HG03139 (cell line): ENCODE measurements around the gene ZNF512B.
A peak's percentile ranks its signal among the peaks of the same experiment; 100 is the strongest.
"Not testable (repeated sequence)": the region's sequence is repeated elsewhere in the genome, so short reads cannot be mapped to it uniquely, and the experiment has no call there.

Source experiments
- ATAC-seq: cut with Tn5 transposase; IDR thresholded peaks from one replicate; pipeline ENCODE4 v1.9.1; 2021; ENCODE audit not compliant: unreplicated experiment

Gene ZNF512B

DNA sequence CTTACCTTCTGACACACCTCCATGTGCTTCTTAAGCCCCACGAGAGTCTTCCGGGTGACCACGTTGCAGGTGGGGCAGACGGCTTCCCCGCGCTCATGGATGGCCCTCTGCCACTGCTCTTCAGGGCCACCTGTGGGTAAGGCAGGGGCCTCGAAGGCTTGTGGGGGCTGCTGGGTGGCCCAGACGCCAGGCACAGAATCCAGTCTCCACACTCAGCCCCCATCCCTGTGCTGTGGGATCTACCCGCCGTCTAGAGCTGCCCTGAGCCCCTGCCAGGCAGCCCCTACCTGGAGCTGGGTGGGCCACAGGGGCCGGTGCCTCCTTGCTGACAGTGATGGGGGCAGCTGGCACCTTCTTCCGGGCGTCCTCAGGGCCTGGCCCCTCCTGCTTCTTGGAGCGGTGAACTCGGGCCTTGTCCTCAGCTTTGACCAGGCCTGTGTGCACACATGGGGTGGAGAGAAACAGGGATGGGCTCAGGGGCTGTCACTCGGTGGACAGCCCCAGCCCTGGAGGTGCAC lies 5.9 kb downstream of the ZNF512B start:
- no peak for ATAC-seq

DNA sequence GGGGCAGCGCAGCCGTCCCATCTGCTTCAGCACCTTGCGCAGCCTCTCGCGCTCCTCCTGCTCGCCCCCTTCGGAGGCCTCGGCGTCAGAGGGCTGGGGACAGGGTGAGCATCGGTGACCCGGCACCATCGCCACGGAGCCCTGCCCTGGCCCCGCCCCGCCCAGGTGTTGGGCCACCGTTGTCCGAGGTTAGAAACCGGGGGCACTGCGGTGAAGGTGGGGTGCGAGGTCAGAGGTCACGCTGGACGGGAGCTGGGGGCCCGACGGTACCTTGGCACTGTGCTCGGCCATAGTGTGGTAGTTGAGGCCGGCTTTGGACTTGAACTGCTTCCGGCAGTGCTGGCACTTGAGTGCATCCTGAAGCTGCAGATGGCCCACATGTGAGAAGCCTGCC lies 6.4 kb downstream of the ZNF512B start:
- ATAC-seq: no peak

DNA sequence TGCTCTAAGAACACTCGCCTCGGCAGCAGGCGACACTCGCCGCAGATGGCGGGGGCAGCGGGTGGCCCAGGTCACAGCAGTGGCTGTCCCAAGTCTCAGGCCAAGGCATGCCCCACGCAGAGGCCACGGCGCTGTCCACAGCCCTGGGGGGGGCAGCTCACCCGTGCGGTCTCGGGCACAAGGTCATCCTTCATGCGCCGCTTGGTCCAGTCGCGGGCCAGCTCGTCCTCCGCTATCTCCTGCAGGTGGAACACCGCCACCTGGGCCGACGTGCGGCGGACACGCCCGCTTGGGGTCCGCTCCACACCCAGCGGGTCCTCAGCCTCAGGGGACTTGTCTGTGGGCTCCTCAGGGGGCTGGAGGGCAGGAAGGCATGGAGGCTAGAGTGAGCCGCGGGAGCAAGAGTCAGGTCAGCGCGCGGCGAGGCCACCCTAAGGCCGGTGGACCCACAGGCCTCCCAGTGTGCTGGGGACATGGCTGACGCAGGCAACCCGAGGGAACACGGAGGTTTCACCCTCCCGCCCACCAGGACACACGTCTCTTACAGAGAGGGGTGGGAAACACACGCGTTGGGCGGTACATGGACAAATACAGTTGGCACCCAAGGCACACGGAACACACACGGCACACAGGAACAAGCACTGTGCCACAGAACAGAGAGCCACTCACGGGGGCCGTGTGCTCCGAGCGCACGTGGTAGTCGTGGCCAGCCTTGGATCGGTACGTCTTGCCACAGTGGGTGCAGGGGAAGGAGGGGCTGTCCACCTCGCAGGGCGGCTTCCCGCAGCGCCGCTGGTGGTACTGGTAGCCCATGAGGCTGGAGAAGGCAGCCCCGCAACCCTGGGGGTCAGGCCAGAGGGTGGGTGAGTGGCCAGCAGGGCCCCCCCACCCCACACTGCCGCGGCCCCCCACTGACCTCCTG lies 7.0 kb downstream of the ZNF512B start:
- ATAC-seq: no peak

DNA sequence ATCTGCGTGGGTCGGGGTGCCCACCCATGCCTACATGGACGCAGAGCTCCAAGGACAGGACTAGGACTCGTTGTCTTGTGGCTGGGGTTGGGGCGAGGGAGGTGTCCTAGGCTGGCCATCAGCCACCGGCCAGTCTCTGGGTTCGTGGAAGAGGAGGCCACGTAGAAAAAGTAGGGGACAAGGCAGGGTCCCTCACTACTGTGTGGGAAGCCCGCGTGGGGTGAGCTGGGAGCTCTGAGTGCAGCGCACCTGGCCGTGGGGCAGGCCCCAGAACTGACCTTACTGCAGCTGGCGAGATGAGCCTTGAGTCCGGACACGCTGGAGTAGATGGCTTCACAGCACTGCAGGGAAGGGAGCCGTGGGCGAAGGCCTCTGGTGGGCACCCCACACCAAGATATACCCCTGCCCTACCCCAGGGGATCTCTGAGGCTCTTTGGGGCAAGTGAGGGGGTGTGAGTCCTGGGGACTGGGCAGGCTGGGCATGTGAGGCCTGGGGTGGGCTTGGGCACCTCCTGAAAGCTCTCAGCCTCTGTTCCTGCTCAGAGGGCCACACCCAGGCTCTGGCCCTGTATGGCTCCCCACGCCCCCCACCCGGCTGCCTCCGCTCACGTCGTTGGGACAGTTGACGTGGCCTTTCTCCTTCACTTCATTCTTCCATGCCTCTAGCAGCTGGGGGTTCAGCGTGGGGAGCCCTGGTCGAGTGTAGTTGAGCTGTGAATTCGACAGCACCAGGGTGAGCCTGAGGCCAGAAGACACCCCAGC lies 7.9 kb downstream of the ZNF512B start:
- ATAC-seq: no peak

DNA sequence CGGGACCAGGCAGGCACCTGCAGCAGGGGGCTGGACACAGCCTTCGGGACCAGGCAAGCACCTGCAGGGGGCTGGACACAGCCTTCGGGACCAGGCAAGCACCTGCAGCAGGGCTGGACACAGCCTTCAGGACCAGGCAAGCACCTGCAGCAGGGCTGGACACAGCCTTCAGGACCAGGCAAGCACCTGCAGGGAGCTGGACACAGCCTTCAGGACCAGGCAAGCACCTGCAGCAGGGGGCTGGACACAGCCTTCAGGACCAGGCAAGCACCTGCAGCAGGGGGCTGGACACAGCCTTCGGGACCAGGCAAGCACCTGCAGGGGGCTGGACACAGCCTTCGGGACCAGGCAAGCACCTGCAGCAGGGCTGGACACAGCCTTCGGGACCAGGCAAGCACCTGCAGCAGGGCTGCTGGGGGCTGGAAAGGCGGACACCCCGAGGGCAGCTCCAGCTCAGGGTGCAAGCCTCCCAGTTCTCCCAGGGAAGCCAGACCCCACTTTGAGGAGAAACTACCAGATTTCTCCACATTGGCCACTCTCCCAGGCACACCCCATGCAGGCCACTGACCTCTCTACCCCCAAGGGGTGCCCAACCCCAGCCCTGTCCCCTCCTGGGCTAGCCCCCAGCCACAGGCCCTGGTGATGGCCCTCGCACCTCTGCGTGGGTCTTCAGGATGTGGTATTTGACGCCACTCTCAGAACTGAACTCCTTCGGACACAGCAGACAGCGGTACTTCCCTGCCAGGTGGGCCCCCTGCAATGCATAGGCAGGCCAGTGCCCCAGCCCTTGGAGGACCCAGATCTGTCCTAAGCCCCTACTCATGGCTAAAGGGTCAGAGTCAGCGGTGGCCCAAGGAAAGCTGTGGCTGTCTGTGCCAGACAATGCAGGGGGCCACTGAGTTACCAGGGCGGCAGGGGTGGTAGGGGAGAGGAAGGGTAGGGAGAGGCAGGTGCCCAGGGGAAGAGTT lies 8.8 kb downstream of the ZNF512B start:
- ATAC-seq: not testable (repeated sequence)

DNA sequence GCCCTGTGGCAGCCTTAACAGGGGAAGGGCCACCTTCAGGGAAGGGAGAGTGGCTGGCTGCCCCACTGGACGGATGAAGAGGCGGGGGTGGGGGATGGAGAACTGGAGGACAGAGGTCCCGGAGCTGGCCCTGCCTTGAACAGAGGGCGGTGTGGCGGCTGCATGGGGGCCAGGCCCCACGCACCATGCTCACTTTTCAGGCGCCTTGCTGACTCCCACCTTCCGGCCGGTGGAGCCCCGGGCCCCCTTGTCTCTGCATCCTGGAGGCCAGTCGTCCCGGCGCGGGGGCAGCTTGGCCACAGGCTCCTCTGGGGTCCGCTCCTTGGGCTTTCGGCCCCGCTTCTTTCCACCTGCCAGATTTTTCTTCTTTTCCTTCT lies 10.0 kb downstream of the ZNF512B start:
- no peak for ATAC-seq

DNA sequence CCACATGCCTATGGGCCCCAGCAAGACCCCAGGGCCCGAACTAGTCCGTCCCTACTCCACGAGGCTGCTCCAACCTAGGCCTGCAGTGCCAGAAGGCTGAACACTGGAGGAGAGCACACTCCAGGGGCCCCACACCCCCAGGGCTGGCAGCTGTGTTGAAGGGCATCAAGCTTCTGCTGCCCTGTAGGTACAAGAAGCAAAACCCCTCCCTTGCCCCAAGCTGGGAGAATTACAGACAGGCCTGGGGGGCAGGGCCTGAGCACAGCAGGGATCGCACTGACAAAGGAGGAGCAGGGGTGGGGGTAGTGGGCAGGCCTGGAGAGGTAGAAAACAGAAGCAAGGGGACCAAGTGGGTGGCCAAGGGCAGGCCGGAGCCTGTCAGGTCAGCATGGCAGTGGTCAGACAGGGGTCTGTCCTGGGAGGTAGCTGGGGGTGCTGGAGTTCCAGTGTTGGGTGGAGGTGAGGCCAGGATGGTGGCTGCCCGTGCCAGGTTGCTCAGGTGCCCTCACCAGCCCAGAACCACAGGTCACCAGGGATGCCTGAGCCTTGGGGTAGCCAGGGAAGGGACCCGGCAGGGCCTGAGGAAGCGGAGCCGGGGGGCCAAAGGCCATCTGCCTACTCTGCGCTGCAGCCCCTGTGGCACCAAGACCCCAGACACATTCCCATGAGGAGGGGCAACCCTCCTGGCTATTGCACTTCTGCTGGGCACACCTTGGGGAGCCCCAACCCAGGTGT lies 10.6 kb downstream of the ZNF512B start:
- no peak for ATAC-seq

DNA sequence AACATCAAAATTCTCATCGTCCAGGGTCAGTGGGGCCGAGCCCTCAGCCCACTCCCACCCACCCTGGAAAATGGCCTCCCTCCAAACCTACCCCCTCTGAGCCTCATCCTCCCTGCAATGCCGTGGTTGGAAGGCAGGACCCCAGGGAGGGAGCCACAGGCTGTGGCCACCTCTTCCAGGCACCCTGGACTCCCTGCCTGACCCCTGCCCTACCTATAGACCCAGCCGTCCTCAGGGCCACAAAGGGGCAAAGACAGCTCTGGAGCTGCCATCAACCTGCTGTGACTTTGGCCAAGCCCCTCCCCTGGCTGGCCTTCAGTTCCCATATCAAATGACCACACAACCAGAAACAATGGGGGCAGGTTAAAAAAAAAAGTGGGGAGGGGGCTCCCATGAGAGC lies 11.3 kb downstream of the ZNF512B start:
- no peak for ATAC-seq

DNA sequence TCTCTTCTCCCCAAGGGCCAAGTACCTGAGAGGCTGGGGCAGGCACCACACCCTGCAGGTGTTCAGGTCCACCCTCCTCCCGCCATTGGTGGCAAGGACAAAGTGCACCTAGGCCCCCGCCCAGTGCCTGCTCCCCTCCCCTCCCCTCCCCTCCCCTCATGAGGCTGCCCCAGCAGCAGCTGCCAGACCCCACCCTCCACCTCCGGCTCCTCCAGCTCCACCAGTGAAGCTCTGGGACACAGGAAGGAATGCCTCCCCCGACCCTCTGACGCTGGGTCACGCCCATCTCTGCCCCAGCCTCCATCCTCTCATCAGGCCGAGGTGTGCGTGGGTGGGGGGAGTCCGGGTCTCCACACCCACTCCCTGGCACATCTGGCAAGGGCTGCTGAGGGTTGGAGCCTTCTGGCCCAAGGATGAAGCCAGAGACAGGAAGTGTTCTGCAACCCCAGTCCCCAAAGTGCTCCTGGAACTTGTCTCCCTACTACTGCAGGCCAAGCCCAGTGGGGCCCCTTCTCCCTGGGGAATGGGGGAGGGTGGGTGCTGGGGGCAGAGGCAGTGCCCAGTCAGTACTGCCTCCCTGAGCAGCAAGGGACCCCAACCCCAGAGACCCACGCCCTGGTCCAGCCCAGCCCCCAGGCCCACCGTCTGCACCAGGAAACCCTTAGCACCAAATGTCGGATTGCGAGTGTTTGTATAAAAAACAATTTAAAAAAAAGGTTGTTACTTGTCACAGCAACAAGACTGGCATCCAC lies 11.9 kb downstream of the ZNF512B start:
- no peak for ATAC-seq

DNA sequence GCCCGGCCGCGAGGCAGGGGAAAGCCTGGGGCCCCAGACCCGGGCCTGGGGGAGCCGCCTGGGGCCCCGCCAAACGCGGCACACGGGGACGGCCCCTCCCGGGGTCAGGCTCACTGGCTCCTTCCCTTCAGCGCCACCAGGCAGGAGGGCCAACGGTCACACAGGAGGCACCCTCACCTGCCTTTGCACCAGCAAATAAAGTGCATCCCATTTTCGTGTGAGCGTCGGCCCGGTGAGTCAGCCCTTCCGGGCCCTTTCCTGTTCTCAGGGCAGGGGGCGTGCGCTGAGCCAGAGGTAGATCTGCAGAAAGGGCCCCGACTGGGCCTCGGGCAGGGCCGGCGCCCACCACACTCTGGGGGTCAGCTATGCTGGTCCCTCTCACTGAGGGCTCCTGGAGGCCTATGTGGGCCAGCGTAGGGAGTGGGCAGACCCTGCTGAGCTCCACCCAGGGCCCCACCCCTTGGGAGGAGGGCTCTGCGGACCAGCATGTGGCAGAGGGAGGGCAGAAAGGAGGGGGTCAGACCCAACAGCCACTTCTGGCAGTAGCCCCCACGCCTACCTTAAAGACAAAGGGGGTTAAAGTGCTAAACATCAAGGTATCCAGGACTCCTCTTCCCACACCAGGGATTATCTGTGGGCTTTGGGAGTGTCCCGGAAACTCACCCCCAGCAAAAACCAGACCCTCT lies 12.6 kb downstream of the ZNF512B start:
- ATAC-seq: no peak

DNA sequence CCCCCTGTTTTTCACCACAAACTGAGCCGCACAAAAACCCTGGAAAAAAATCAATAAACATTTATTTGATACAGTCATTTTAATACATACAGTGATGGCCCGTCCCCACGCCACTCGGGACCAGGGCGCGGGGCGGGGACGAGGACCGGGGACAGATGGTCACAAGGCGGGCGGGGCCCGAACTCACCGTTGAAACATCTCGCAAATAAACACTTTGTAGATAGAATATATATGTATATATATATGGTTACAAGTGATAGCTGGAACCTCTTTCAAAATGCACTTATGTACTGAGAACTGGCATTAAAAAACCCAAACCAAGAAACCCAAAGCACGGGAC lies 13.1 kb downstream of the ZNF512B start:
- ATAC-seq: no peak

DNA sequence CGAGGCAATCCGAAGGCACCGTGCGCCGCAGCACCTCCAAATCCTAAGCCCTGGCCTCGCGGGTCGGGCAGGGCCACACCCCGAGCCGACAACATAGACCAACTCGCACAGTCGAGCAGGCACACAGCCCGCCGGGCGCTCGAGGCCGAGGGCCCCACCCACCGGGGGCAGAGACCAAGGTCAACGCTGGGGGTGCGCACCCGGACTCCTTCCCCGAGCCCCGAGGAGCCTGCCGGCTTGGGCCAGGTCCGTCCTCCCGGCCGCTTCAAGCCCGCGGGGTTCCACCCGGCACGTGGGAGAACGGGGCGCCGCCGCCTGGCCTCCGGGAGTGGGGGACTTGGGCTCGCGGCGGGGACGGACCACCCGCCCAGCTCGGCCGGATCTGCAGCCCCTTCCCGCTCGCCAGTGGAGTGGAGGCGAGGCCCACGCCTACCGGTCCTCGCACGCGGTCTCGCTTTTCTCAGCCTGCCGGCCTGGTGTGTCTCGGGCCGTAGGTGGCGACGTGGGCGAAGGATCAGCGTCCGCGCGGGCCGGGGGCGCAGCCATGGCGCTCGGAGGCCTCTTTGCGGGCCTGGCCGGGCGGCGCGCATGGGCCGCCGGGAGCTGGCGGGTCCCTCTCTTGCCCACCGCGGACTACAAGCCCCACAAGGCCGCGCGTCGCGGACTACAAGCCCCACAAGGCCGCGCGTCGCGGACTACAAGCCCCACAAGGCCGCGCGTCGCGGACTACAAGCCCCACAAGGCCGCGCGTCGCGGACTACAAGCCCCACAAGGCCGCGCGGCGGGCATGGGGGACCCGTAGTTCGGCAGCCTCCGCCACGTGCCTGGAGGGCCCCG lies 13.7 kb downstream of the ZNF512B start, which contains the start of gene UCKL1:
TSS of gene UCKL1 (minus strand) at position 590 of the 837 bp plus-strand sequence. CDS start at position 546, 44 bp downstream.
- ATAC-seq: peak; percentile 67

DNA sequence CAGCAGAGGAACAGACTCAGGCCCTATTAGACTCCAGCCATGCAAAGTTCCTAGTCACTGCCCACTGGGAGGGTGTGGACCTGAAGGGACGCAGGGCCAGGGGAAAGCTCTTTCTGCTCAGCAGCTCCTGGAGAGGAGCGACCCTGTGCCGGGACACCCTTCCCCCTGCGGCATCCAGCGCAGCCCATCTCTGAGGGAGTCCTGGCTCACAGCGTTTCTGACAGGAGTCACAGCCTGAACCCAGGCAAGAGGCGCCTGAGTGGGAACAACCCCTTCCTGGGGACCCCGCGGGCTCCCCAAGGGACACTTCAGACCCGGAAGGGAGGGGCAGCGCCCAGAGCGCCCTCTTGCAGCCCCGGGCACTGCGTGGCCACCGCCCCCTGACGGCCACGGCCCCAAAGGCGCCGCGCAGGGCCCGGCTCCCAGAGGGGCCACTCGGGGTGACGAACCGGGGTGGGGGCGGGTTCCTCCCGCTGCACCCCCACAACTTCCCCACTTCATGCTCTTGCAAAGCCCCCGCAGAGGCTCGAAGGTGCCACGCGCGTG lies 14.4 kb downstream of the ZNF512B start:
- ATAC-seq: peak; percentile 12

DNA sequence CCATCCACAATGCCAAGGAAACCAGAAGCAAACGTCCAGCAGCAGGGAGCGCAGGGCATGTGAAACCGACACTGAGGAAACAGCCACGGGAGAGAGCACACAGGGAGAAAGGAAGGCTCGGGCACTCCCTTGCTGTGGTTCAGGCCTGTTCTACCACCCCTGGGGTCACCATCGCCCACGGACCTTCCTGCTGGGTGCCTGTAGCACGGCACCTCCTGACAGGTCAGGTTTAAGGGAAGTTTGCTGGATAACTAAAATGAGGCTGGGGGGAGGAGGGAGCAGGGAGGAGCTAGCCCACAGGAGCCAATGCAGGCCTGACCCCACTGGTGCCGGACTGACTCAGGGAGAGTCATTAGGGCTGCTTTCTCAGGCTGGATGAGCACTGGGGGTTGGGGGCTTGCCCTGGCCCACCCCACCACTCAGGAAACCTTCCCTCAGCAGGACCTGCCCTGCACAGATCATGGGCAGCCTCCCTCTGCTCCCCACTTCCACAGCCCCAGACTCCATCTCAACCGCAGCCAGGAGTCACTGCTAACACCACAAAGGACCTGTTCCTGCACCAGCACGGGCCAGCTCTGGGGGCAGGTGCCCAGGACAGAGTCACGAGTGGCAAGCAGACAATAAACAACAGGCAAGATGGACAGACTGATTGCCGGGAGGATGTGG lies 15.8 kb downstream of the ZNF512B start:
- ATAC-seq: no peak

DNA sequence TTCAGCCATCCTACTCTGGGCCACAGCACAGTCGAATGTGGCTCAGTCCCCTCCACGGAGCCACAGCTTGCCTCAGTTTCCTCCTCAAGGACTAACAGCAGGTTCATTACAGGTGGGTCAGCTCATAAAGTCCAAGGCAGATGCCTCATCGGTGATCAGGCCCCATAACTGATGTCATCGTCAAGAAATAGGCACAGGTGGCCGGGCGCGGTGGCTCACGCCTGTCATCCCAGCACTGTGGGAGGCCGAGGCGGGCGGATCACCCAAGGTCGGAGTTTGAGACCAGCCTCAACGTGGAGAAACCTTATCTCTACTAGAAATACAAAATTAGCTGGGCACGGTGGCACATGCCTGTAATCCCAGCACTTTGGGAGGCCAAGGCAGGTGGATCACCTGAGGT lies 17.0 kb downstream of the ZNF512B start:
- no peak for ATAC-seq

DNA sequence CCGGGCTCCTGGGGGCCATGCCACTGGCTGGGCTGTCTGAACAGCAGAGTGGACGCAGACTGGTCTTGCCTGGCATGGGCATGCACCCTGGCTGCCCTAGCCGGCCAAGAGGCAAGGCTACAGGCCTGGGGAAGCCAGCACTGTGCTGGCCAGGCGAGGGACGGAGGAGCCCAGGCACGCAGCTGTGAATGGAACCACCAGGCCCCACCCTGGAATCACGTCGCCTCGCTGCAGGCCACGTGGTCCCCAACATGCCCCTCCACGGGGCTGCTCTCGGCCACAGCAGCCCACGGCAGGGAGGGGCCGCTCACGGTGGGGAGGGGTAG lies 17.6 kb downstream of the ZNF512B start:
- ATAC-seq: no peak
